Coronary artery (tissue), 2 donors: ENCODE measurements around the gene FGD5.

Experiments used
- DNase-seq: peaks from one replicate; pipeline ENCODE4 v3.0.0-alpha.2; 2017; ENCODE audit warnings: low spot score
- H3K27ac ChIP-seq, 2 donors: fragments of 200-600 bp; sonication (generic); one replicate each; pipeline ENCODE4 v1.5.1; 2016 to 2019
- H3K4me3 ChIP-seq: fragments of 200-600 bp; sonication (generic); 2 replicates; pipeline ENCODE4 v1.5.1; 2016; ENCODE audit warnings: mild to moderate bottlenecking, moderate library complexity
- TF ChIP-seq, protein P1 (sequence below): fragments of 200-600 bp; sonication (generic); IDR thresholded peaks from one replicate; pipeline ENCODE4 v1.5.1; 2019; ENCODE audit warnings: antibody characterized with exemption

FGD5 gene

DNA sequence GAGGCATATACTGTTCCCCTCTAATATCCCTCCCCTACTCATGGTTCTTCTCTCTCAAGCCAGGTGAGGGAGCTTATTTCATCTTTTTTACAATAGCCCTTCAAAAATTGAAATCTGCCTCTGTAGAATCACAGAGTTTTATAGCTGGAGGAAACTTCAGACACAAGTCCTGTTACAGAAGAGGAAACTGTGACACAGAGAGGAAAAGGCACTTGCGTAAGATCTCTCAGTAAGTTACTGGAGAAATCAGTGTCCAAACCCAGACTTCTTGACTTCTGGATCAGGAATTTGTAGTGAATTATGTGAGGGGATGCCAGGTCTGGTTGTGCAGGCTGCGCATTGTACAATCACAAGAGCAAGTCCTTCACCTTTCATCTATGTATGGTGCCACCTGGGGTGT is 4.6 kb downstream of the FGD5 start:
- DNase-seq: no peak
- no peak overlapping the region for H3K4me3 ChIP-seq
- TF ChIP-seq, protein P1, sequence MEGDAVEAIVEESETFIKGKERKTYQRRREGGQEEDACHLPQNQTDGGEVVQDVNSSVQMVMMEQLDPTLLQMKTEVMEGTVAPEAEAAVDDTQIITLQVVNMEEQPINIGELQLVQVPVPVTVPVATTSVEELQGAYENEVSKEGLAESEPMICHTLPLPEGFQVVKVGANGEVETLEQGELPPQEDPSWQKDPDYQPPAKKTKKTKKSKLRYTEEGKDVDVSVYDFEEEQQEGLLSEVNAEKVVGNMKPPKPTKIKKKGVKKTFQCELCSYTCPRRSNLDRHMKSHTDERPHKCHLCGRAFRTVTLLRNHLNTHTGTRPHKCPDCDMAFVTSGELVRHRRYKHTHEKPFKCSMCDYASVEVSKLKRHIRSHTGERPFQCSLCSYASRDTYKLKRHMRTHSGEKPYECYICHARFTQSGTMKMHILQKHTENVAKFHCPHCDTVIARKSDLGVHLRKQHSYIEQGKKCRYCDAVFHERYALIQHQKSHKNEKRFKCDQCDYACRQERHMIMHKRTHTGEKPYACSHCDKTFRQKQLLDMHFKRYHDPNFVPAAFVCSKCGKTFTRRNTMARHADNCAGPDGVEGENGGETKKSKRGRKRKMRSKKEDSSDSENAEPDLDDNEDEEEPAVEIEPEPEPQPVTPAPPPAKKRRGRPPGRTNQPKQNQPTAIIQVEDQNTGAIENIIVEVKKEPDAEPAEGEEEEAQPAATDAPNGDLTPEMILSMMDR: no peak
- peak overlapping the region in 1 of 2 donors; percentile 72 for H3K27ac ChIP-seq

DNA sequence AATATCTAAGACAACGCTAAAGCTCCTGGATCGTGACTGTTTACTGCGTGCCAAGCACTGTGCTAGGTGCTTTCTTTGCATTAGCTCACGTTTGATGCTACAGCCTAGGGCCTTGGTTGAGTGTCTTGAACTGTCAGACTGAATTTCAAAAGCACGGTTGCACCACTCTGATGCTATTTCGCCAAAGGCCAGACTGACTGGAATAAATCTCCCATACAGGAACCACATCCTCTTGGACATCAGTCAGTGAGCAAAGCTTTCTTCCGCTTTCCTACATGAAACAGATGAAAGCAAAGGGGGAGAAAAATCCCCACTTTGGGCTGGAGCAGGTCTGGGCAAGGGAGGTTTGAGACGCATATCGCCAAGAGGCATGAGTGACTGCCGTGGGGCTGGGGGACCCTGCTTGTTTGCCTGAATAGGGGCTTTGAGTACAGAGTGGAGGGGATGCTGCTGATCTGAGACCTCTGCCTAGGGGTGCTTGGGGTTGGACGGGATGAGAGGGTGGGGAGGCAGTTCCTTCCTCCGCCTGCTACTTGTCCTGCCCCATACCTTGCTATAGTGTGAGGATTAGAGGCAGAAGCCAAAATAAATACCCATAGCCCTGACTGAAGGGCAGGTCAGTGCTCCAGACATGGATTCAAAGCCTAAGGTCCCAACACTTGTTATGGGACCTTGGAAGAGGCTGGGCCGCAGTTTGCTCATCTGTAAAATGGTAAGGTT is 5.3 kb downstream of the FGD5 start:
- H3K4me3 ChIP-seq: peak overlapping the region; percentile 15
- DNase-seq: no peak
- TF ChIP-seq, protein P1: no peak
- H3K27ac ChIP-seq: peak overlapping the region in 1 of 2 donors; percentile 72

DNA sequence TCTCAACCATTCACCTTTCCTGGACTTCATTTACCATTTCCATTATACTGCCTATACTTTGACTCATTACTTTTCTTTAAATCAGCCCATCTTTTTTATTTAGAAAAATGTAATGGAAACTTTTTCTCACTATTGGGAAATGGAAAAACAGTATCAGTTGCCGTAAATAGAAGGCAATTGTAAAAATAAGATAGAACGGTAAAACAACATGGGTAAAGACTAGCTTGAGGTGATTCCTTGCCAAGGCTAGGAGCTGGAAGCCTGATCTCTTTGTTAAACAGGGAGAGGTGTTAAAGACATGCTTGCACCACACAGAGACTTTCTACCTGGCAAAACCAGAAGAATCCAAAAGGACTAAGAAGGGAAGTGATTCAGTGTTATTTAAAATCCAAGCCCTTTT is 5.9 kb downstream of the FGD5 start:
- DNase-seq: no peak
- TF ChIP-seq, protein P1: no peak
- H3K27ac ChIP-seq: peak overlapping the region in 1 of 2 donors; percentile 72
- H3K4me3 ChIP-seq: no peak overlapping the region

DNA sequence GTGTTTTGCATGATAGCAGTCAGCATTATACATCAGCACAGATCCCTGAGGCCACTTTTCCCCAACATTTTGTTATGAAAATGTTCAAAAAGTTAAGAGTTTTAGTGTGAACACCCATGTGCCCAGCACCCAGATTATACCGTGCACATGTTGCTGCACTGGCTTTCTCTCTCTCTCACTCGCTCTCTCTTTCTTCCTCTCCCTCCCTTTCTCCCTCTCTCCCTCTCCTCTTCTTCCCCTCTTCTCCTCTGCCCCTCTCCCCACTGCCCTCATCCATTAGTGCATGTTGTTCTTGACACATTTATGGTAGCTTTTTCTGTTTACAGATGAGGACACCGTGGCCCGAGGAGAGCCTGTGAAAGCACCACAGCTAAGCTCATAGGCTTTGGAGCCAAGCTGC is 7.3 kb downstream of the FGD5 start:
- DNase-seq: no peak
- TF ChIP-seq, protein P1: no peak
- no peak overlapping the region for H3K27ac ChIP-seq
- no peak overlapping the region for H3K4me3 ChIP-seq

DNA sequence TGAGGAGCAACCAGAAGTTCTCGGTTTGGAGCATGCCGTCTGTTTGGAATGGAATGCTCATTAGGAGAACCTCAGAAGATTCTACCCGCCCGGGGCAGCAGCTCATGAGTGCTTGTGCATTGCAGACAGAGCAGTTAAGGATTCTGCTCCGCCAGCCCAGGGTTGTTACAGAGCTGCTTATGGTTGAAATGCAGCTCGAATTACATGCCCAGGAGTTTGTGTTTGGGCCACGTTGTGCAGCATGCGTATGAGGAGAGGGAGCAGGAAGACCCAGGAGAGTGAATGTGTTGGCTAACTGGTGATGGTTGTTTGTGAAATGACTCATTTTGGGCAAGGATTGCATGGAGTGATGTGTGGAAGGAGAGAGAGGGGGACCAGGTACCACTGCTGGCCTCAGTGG is 9.0 kb downstream of the FGD5 start:
- no peak overlapping the region for H3K4me3 ChIP-seq
- TF ChIP-seq, protein P1: no peak
- H3K27ac ChIP-seq: no peak overlapping the region
- no peak for DNase-seq

DNA sequence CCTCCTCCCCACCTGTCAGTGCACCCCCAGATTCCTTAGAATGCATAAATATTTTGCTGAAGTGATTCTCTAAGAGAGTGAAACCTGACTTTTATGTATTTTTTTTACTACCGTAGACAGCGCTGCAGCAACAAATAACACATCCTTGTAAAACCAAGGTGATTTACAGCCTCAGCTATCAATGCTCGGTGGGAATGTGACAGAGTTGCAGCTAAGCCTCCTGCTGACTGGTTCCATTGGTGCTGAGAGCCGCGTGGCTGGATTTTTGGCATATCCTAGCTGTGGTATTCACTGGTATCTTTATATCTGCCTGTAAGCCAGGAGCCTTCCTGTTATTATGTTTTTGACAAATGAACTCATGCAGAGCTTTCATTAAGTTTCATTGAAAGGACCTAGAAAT is 11.0 kb downstream of the FGD5 start:
- H3K4me3 ChIP-seq: no peak overlapping the region
- H3K27ac ChIP-seq: no peak overlapping the region
- TF ChIP-seq, protein P1: no peak
- no peak for DNase-seq

DNA sequence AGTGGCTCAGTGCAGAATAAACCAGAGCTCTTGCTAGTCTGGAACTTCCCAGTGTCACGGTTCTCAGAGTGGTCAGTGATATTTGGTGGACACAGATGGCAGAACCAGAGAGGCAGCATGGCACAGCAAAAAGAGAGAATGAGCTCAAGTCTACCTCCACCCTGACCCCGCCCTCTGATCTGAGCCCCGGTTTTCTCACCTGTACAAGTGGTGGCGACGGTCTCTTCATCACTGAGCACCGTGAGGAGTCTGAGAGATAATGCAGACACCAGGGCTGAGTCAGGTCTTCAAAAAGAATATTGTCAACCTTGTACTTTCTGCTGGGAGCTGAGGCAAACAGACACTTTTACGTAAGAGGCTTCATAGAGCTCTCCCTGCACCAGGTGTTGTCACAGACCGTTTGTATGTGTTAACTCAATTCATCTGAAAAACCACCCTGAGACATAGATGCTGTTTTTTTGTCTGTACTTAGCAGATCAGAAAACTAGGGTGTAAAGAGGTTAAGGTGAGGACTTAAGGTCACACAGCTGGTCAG is 13.2 kb downstream of the FGD5 start:
- TF ChIP-seq, protein P1: no peak
- no peak overlapping the region for H3K27ac ChIP-seq
- no peak overlapping the region for H3K4me3 ChIP-seq
- no peak for DNase-seq
